ENCODE results near the gene FPR3.
A peak's percentile ranks its signal among the peaks of the same experiment; 100 is the strongest.
"Not testable (repeated sequence)": the region's sequence is repeated elsewhere in the genome, so short reads cannot be mapped to it uniquely, and the experiment has no call there.

Gene FPR3

GRCh38 chr19:51784109-51784785, 10.7 kb upstream of the FPR3 start:
- DNase-seq: no peak

- peak; percentile 70 for DNase-seq
Measured at GRCh38 chr19:51784922-51785690, 9.9 kb upstream of the FPR3 start.

GRCh38 chr19:51786646-51787494, 8.1 kb upstream of the FPR3 start:
- DNase-seq: no peak

- no peak for DNase-seq
Measured at GRCh38 chr19:51788029-51788428, 6.9 kb upstream of the FPR3 start.

- DNase-seq: no peak
Measured at GRCh38 chr19:51789061-51789795, 5.7 kb upstream of the FPR3 start.

GRCh38 chr19:51792932-51793331, 2.0 kb upstream of the FPR3 start:
- DNase-seq: no peak

GRCh38 chr19:51793994-51794393, 963 bp upstream of the FPR3 start:
- DNase-seq: no peak

GRCh38 chr19:51796195-51796679, 1.3 kb downstream of the FPR3 start:
- DNase-seq: no peak

GRCh38 chr19:51797480-51797879, 2.5 kb downstream of the FPR3 start:
- no peak for DNase-seq

- no peak for DNase-seq
Measured at GRCh38 chr19:51798062-51798461, 3.1 kb downstream of the FPR3 start.

GRCh38 chr19:51799034-51799773, 4.2 kb downstream of the FPR3 start:
- DNase-seq: no peak

- no peak for DNase-seq
Measured at GRCh38 chr19:51799774-51800472, 5.0 kb downstream of the FPR3 start.

GRCh38 chr19:51800473-51801244, 5.7 kb downstream of the FPR3 start:
- no peak for DNase-seq

- DNase-seq: no peak
Measured at GRCh38 chr19:51802775-51803174, 7.8 kb downstream of the FPR3 start.

- no peak for DNase-seq
Measured at GRCh38 chr19:51803519-51803918, 8.6 kb downstream of the FPR3 start.

GRCh38 chr19:51803967-51804366, 9.0 kb downstream of the FPR3 start:
- no peak for DNase-seq

GRCh38 chr19:51804789-51805188, 9.8 kb downstream of the FPR3 start:
- DNase-seq: not testable (repeated sequence)

GRCh38 chr19:51805396-51805795, 10.4 kb downstream of the FPR3 start:
- not testable (repeated sequence) for DNase-seq

- DNase-seq: not testable (repeated sequence)
Measured at GRCh38 chr19:51806571-51806970, 11.6 kb downstream of the FPR3 start.

- no peak for DNase-seq
Measured at GRCh38 chr19:51807111-51807701, 12.2 kb downstream of the FPR3 start.

Measured in stimulated activated CD4-positive, alpha-beta T cell treated with anti-CD3 and anti-CD28 coated beads, Interleukin-15, amount 100 ng/mL, for 24 hours (primary cell).